Fibroblast of skin of right biceps (primary cell): Measurements from ENCODE around the gene RABGAP1L.
"Not testable (repeated sequence)": the region's sequence is repeated elsewhere in the genome, so short reads cannot be mapped to it uniquely, and the experiment has no call there.

Experiments
- DNase-seq: peaks from one replicate; pipeline ENCODE4 v3.0.0-alpha.2; 2013

RABGAP1L gene

GRCh38 chr1:174617905-174618304 is 458.6 kb downstream of the RABGAP1L start:
- not testable (repeated sequence) for DNase-seq

DNA sequence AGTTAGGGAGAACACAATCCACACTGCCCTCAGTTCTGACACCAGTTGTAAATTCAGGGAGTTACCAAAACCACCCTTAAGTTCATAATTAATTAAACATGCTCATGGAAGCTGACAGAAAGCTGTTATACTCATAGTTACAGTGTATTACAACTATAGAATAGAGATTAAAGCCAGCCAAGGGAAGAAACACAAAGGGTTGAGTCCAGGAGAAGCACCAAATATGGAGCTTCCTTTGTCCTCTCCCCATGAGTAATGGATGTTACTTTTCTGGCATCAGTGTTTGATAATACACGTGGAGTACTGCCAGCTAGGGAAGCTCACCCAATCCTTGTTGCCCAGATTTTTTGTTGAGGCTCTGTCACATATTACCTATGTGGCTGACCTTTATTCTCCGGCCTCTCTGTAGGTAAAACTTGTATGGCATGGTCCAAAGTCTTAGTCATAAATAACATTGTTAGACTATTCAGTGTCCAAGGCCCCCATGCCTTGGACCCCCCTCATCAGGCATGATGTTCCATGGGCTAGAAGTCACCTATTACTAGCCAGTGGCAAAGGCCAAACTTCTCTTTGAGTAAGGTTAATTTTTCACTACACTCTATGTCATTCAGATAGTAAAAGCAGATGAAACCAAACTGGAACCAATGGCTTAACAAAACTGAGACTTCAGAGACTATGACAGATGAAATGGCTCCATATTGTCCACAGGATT is 464.2 kb downstream of the RABGAP1L start:
- DNase-seq: no peak

DNA sequence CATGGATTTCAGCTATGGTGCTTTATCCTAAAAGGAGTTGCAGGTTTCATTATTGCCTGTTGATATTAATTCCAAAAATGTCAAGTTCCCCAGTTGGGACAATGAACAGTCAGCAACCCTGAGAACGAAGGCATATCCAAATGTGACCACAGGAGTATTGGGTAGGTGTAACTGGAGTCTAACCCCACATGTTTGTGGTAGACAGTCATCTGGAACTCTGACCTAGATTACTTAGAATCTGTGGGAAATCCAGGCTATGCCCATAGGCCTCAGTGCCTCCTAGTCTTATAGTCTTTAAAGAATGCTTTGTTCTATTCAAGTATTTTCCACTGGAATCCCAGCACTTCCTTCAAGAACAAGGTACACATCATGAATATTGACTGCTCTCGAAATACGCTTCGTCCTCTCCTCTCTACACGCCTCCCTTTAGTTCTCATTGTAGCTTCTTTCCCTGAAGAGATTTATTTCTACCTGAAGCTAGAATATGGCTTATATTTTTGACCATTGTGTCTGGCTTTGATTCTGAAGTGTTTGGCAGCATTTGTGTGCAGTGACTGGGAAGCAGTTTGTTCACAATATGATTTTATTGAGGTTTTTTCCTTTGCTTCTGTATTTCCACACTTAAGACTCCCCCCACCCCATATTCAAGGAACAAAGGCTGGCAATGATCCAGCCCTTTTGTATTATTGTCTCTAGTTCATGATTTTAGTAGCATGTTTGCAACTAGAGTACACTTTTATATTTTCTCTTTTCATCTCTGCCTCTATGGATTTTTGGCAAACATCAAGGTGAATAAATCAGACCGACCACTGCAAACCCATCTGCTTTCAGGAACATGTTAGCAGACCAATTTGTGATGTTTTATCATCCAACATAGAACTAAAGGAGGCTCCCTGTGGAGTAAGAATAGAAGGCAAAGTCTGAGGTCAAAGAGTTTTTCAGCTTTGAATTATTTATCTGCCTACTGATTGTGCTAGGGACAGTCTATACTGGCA is 467.0 kb downstream of the RABGAP1L start:
- peak; percentile 39 for DNase-seq

- DNase-seq: no peak
These were observed 478.2 kb downstream of the RABGAP1L start for GRCh38 chr1:174637487-174637886.

DNA sequence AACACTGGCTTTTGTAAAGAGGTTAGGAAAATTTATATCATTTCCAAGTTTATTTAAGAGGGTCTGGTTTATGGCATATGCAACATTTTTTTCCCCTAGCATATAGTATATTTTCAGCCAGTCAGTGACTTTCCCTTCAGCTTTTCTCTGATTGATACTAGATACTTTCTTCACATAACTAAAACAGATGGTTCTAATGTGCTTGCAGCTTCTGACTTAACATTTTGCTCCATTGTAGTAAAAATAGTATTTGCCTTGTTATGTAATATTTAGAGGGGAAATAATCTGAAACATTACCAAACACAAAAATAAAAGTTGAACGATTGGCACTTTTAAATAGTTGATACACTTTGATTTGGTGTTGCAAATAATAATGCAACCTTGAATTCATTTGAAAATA is 480.1 kb downstream of the RABGAP1L start:
- no peak for DNase-seq

- no peak for DNase-seq
These were observed 481.5 kb downstream of the RABGAP1L start for GRCh38 chr1:174640783-174641182.

- no peak for DNase-seq
These were observed 483.1 kb downstream of the RABGAP1L start for GRCh38 chr1:174642393-174642792.

DNA sequence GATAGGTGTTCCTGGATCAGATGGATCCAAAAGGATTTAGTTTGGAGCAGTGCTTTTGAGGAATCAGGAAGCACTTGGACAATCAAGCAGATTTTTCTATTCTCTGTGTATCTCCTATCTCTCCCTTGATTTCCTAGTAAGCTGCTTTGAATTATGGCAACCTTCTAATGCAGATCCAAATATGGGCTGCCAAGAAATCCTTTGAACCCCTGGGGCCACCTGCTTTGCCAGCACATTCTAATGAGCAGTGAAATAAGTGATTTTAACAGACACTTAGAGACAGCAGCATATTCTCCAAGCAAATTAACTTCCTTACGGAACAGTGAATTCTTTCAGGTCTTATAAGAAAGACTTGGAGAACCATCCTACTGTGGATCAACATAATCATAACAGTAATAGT is 483.9 kb downstream of the RABGAP1L start:
- no peak for DNase-seq

- DNase-seq: not testable (repeated sequence)
These were observed 490.3 kb downstream of the RABGAP1L start for GRCh38 chr1:174649572-174649971.

GRCh38 chr1:174652569-174653280 is 493.4 kb downstream of the RABGAP1L start:
- DNase-seq: no peak

DNA sequence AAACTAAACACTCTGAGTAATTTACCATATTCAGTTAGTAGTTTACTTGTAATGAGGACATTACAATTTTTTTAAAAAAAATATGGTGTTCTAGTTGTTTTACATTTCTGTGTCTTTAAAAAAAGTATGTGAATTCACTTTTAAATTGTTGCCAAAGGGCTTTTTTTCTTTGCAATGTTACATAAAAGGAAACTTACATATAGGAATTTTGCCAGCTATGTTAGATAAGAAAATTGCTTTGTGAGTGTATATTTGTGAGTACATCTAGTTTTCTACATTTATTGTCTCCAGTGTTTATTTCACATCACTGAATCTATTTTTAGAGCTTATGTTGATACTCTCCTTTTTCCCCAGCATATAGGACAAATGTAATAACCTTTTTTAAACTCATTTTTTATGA is 495.2 kb downstream of the RABGAP1L start:
- no peak for DNase-seq

- no peak for DNase-seq
These were observed 497.2 kb downstream of the RABGAP1L start for GRCh38 chr1:174656409-174657059.

GRCh38 chr1:174657411-174657810 is 498.1 kb downstream of the RABGAP1L start:
- no peak for DNase-seq

DNA sequence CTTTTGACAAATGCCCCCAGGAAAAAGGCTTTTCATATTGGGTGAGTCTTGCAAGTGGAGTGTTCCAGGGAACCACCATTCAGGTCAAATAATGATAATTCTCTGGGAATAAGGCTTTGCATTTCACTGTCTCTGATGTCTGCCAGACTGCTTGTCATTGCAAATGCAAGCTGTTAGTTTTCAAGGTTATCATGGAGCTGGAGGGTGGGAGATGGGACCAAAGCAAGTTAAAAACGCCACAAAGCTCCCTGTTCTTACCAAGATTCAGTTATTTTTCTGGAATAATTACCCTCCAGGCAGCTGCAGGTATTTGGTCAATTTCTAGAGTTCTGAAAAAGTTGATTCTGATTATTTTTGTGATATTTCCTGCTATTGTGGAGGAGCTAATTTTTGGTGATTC is 498.6 kb downstream of the RABGAP1L start:
- DNase-seq: no peak

DNA sequence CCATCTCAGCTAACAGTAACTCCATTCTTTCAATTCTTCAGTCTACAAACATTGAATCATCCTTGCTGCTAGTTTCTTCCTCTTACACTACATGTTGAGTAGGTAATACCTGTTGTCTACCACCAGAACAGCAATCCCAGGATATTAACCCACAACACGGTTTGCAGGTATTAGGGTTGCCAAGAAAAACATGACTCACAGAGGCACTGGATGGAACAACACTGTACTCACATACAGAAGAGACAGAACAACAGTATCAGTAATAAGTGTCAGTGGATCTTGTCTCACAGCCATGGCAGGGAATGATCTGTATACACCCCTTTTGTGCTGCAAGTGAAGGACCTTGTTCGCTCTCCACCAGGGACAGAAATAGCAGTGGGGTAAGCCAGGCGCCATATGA is 500.5 kb downstream of the RABGAP1L start:
- DNase-seq: peak; percentile 33

- DNase-seq: no peak
These were observed 501.2 kb downstream of the RABGAP1L start for GRCh38 chr1:174660476-174660875.

DNA sequence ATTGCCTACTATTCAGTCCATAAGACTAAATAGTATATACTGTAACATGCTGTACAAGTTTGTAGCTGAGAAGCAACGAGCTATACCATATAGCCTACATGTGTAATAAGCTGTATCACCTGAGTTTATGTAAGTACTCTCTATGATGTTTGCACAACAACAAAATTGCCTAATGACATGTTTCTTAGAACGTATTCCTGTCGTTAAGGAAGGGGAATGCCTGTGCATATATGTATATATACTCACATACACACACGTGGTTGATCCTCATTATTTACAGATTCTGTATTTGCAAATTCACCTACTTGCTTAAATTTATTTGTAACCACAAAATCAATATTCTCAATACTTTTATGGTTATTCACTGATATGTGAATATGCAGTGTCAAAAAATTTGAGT is 504.0 kb downstream of the RABGAP1L start:
- no peak for DNase-seq

- DNase-seq: no peak
These were observed 506.9 kb downstream of the RABGAP1L start for GRCh38 chr1:174666248-174666647.

- no peak for DNase-seq
These were observed 512.5 kb downstream of the RABGAP1L start for GRCh38 chr1:174671826-174672225.

DNA sequence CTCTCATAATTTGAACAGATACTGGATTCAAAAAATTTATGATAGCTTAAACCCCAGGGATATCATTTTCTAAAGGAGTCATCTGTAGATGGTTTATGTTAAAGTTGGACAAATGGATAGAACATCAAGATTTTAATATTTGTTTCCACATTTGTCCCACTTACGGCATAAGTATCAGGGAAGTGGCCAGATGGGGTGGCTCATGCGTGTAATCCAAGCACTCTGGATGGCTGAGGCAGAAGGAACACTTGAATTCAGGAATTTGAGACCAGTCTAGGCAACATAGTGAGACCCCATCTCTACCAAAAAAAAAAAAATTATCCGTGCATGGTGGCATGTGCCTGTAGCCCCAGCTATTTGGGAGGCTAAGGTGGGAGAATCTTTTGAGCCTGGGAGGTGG is 517.5 kb downstream of the RABGAP1L start:
- no peak for DNase-seq

- no peak for DNase-seq
These were observed 519.3 kb downstream of the RABGAP1L start for GRCh38 chr1:174678657-174679056.

DNA sequence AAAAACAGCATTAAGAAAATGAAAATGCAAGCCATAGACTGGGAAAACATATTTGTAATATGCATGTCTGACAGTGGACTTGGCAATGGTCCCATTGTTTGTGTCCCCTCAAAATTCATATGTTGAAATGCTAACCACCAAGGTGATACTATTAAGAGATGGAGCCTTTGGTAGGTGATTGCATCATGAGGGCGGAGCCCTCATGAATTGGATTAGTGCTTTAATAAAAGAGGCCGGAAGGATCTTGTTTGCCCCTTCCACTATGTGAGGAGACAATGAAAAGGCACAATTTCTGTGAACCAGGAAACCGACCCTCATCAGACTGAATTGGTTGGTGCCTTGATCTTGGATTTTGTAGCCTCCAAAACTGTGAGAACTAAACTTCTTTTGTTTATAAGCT is 520.8 kb downstream of the RABGAP1L start:
- no peak for DNase-seq
